Thyroid gland (tissue), 4 donors: ENCODE measurements around the gene ZNF70. TPM values are rescaled to one million over a fixed set of nuclear protein-coding genes. Genes with fewer than 3 reads are reported as not detected.

Experiments used
- DNase-seq, 2 donors: peaks; one replicate each; pipeline ENCODE4 v3.0.0-alpha.2; 2019
- H3K27ac ChIP-seq, 3 donors: fragments of 200-600 bp; sonication (generic); 1 replicate in 2 of 3; 2 replicates in 1 of 3; pipeline ENCODE4 v1.5.1; 2016 to 2019; ENCODE audit warnings: mild to moderate bottlenecking in 1 of 3, moderate library complexity in 1 of 3
- H3K27me3 ChIP-seq: fragments of 200-600 bp; sonication (generic); one replicate; pipeline ENCODE4 v1.5.1; 2019
- H3K36me3 ChIP-seq, 2 donors: fragments of 200-600 bp; sonication (generic); one replicate each; pipeline ENCODE4 v1.5.1; 2016 to 2019
- H3K4me1 ChIP-seq, 2 donors: fragments of 200-600 bp; sonication (generic); one replicate each; pipeline ENCODE4 v1.5.1; 2017 to 2019
- H3K4me3 ChIP-seq, 3 donors: fragments of 200-600 bp; sonication (generic); replicated peaks in 1 of 3; 1 replicate in 2 of 3; 2 replicates in 1 of 3; pipeline ENCODE4 v1.5.1; 2016; ENCODE audit warnings: mild to moderate bottlenecking in 1 of 3
- H3K9me3 ChIP-seq: fragments of 200-600 bp; sonication (generic); one replicate; pipeline ENCODE4 v1.5.1; 2017
- CTCF ChIP-seq, 6 experiments: fragments of 200-600 bp in 3 of 6; fragments of 450-650 bp in 3 of 6; sonication (generic) in 3 of 6; IDR thresholded peaks; one replicate each; pipeline ENCODE4 v1.5.1; 2016 to 2019; ENCODE audit warnings: antibody characterized with exemption in 6 of 6, mild to moderate bottlenecking in 2 of 6, inconsistent platforms in 1 of 6, moderate library complexity in 1 of 6
- POLR2A ChIP-seq, 2 donors: fragments of 450-650 bp; IDR thresholded peaks; one replicate each; pipeline ENCODE4 v1.6.1; 2017; ENCODE audit warnings: antibody characterized with exemption in 2 of 2, mild to moderate bottlenecking in 2 of 2, moderate library complexity in 1 of 2
- WGBS, 2 donors: methylation state at CpG; one replicate each; pipeline ENCODE4 v1.1.5; 2017; 5-methylcytosine and 5-hydroxymethylcytosine counted together
- intact Hi-C: fragments of 100-400 bp; cut with DNase I; formaldehyde crosslinking; loops from one replicate; pipeline ENCODE4 v1.15.1; 2023
- total RNA-seq, 4 donors: library from RNA; depleted of rRNA; stranded (reverse); fragments of >200 nt; gene quantifications; one replicate each; pipeline ENCODE4 v1.2.3, GENCODE V29; 2016

The ZNF70 gene
- total RNA-seq, 4 donors from 2014 or later, result 5.0 to 10.7 (median 7.4) TPM

DNA sequence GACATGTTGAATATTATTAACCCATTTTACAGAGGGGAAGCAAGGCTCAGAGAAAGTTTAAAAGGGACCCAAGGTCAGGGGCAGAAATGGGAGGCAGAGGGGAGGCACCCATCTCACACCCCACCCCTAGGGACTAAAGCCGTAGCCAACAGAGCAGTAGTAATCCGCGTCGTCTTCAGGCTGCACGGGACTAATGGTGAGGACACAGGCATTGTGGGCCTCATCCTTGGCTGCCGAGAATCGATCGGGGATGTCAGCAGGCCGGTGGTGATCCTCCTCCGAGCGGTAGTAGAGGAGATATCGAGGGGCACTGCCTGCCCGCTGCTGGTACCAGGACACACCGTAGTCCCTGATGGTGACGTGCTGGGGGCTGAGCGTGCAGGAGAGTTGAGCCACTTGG lies 1.8 kb upstream of the ZNF70 start:
- 93 to 98% methylated on average over 16 of the region's 16 CpGs for WGBS, 2 donors
- TF ChIP-seq POLR2A (IDR thresholded peaks at IDR 0.05), result no peak
- no peak for TF ChIP-seq CTCF (IDR thresholded peaks at IDR 0.05)
- intact Hi-C loops, result no loop called here
- DNase-seq, result no peak
- no peak overlapping the region for H3K4me3 ChIP-seq
- no peaks in the 10 kb centered on the region for H3K9me3 ChIP-seq
- peaks cover 5 to 9% of the 10 kb centered on the region in 2 donors for H3K4me1 ChIP-seq
- no peak overlapping the region for H3K27ac ChIP-seq
- H3K27me3 ChIP-seq, result no peaks in the 10 kb centered on the region
- H3K36me3 ChIP-seq, result no peaks in the 10 kb centered on the region

- no peak for DNase-seq
- intact Hi-C loops, result no loop called here
- Histone ChIP-seq H3K27me3 (no peaks in the 10 kb centered on the region), H3K4me1 (peaks cover 5 to 9% of the 10 kb centered on the region in 2 donors), H3K36me3 (no peaks in the 10 kb centered on the region), H3K9me3 (no peaks in the 10 kb centered on the region), H3K4me3 (no peak overlapping the region), H3K27ac (no peak overlapping the region)
- TF ChIP-seq CTCF (IDR thresholded peaks at IDR 0.05), result no peak
- no peak for TF ChIP-seq POLR2A (IDR thresholded peaks at IDR 0.05)
- WGBS, 2 donors, result 76 to 97% methylated on average over 8 to 9 of the region's 9 CpGs
Measured at GRCh38 chr22:23752090-23752691, 1.3 kb upstream of the ZNF70 start.

GRCh38 chr22:23751441-23751996 lies 607 bp upstream of the ZNF70 start:
- Histone ChIP-seq H3K9me3 (no peaks in the 10 kb centered on the region), H3K4me3 (peak overlapping the region; percentile 61 to 78 (median 72)), H3K27ac (peak overlapping the region; percentile 82 to 91 (median 89)), H3K4me1 (peaks cover 5 to 9% of the 10 kb centered on the region in 2 donors), H3K36me3 (no peaks in the 10 kb centered on the region), H3K27me3 (no peaks in the 10 kb centered on the region)
- TF ChIP-seq CTCF (IDR thresholded peaks at IDR 0.05), result no peak
- TF ChIP-seq POLR2A (IDR thresholded peaks at IDR 0.05), result no peak
- intact Hi-C loops, result no loop called here
- DNase-seq, result peak; percentile 44 to 55
- 31 to 39% methylated on average over 18 to 21 of the region's 22 CpGs for WGBS, 2 donors

DNA sequence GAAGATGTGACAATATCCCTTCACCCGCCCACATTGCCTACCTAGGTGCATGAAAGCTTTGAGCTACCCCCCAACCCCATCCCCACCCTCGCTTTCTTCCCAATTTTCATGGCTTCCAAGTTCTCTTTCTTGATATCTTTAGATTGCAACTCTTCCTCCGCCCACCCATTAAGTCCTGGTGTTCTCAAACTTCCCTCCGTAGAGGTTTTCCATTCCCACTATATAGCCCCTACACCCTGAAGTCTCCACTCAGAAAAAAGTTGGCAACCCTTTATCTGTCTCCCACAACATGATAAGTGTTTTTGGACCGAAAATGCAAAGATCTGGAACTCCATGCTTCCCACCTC lies 572 bp downstream of the ZNF70 start:
- intact Hi-C loops, result no loop called here
- H3K4me3 ChIP-seq, result peak overlapping the region; percentile 59 to 72 (median 61)
- peak overlapping the region; percentile 65 to 89 (median 67) for H3K27ac ChIP-seq
- H3K4me1 ChIP-seq, result peaks cover 5 to 9% of the 10 kb centered on the region in 2 donors
- H3K27me3 ChIP-seq, result no peaks in the 10 kb centered on the region
- DNase-seq, result no peak
- 25 to 41% methylated on average over 5 of the region's 5 CpGs for WGBS, 2 donors
- no peaks in the 10 kb centered on the region for H3K36me3 ChIP-seq
- H3K9me3 ChIP-seq, result no peaks in the 10 kb centered on the region
- TF ChIP-seq POLR2A (IDR thresholded peaks at IDR 0.05) (no peak), CTCF (IDR thresholded peaks at IDR 0.05) (no peak)

- H3K36me3 ChIP-seq, result peaks cover 0 to 1% of the 10 kb centered on the region in 2 donors
- WGBS, 2 donors, result 46 to 55% methylated on average over 12 of the region's 12 CpGs
- no peak overlapping the region for H3K27ac ChIP-seq
- intact Hi-C loops, result no loop called here
- no peak for DNase-seq
- H3K9me3 ChIP-seq, result no peaks in the 10 kb centered on the region
- H3K4me3 ChIP-seq, result no peak overlapping the region
- TF ChIP-seq POLR2A (IDR thresholded peaks at IDR 0.05) (no peak), CTCF (IDR thresholded peaks at IDR 0.05) (no peak)
- H3K4me1 ChIP-seq, result peaks cover 5 to 9% of the 10 kb centered on the region in 2 donors
- no peaks in the 10 kb centered on the region for H3K27me3 ChIP-seq
Measured at GRCh38 chr22:23749841-23750301, 1.0 kb downstream of the ZNF70 start.
